Colon (tissue), 2 donors: ENCODE measurements around the gene CPAMD8.

Source experiments
- FAIRE-seq: peaks from 2 replicates; lab custom pipeline; 2012; peaks lifted over from hg19 to GRCh38; lab: Jason Lieb, UNC
- donor health status: control.
- donor health status: control.

CPAMD8 gene

DNA sequence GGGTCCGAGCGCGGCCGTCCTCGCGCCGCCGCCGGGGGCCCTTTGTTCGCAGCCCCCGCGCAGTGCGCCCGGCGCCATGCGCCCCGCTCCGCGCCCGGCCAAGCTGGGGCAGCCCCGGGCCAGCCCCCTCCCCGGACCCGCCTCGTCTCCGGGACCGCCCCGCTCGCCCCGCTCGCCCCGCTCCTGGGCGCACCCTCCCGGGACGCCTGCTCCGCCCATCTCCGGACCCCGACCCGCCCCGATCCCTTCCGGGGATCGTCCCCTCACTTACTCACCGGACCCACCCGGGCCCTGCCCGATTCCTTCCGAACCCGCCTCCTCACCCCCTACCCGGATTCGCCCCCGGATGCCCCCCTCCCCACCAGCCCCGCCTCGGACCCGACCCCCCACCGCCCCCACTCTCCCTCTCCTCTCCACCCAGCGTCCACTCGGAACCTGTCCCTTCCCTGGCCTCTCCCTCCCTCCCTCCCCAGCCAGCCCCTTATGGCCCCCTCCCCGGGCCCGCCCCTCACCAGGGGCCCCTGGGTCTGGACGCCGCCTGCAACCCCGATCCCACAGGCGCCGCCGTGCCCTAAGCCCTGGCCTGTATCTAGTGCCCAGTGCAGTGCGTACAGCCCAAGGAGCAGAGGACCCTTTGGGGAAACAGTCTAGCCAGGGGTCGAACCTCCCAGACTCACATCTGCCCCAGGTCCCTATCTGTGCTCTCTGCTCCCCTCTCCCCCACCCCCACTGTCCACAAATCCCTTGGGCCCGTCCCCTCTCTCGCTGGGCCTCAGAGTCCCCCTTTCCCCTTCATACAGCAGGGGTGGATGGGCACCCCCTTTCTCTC lies at the start of gene CPAMD8:
TSS of gene CPAMD8 (minus strand) at position 105 of the 829 bp plus-strand sequence. CDS start 168 bp downstream, outside the sequence.
- no peak for FAIRE-seq

DNA sequence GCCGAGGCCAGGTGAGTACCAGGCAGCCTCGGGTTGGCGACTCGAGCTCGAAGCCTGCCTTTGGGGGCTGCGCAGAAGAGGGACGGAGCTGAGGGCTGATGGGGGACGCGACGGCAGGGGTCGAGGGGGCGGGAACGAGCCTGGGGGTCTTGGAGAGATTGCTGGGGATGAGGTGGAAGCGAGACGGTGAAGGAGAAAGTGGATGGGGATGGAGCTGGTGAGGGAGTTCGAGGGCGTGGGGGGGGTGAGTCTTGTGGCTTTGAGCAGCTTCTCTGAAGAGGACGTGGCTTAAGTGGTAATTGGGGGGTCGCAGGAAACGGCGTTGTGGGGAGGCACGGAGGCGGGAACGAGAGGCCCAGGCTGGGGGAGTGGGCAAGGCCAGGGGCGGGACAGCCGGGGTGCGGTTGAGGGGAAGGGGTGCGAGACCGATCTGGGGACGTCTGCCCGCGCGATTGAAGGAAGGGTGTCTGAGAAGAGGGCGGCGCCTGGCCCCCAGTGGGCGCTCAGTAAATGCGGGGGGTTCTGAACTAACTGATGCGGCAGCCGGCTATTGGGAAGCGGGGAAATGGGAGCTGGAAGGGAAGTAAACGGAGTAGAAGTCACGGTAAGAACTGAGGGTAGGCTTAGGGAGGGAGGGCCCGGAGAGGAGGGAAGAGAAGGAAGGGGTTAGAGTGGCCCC lies 49.4 kb upstream of the CPAMD8 start:
- FAIRE-seq, result no peak

DNA sequence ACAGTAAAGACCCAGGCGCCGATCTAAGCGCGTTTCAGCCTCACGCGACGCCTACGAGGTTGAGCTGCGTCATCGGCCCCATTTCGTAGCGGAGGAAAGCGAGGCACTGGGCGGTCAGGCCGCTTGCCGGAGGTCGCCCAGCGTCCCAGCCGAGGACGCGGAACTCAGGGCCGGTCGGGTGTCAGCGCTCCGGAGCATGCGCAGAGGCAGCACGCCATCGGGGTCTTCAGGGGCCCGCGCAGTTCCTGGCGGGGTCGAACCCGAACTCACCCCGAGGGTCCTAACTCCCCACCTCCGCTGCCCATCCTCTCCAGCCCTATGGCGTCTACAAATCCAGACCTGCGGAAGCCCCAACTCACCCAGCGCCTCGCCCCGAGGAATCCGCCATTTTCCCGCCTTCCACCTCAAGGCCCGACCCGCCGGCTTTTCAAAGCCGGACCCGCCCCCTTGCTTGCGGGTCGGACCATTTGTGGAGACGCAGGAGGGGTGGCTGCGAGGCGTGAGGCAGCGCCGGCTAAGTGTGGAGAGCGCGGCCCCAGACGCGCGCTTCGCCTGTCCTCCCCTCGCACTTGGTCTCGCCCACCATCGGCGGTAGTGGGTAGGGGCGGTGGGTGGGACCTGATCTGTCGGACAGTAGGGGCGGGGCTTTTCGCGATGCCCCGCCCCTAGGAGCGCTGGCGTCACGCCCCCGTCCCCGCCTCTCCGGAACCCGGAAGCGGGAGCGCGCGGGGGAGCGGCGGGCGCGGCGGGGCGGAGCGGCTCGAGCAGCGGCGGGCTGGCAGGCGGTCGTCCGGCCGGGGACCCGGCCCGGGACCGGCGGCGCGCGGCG lies 48.6 kb upstream of the CPAMD8 start, which contains the start of the genes HAUS8 and MYO9B:
TSS of gene HAUS8 (minus strand) at position 418 of the 829 bp plus-strand sequence. CDS start at position 388, 30 bp downstream.
TSS of gene MYO9B (plus strand) at position 743 of the 829 bp plus-strand sequence. CDS start 25,941 bp downstream, outside the sequence.
- FAIRE-seq, result no peak

DNA sequence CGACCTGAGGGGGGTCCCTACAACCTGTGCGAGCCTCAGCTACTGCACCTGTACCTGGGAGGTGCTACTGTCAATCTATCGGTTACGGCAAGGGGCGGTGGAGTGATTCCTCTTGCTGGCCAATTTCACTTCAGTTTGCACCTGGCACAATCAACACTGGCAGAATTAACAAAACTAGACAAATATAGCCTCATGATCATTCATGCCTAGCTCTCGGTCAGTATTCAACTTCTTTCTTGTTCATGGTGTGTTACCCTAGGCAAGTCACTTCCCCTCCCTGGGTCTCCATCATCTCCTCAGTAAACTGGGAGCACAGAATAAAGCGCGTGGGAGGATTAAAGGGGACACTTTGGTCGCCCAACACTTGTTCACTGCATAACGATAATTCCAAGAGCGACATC lies 48.0 kb upstream of the CPAMD8 start:
- FAIRE-seq, result no peak

DNA sequence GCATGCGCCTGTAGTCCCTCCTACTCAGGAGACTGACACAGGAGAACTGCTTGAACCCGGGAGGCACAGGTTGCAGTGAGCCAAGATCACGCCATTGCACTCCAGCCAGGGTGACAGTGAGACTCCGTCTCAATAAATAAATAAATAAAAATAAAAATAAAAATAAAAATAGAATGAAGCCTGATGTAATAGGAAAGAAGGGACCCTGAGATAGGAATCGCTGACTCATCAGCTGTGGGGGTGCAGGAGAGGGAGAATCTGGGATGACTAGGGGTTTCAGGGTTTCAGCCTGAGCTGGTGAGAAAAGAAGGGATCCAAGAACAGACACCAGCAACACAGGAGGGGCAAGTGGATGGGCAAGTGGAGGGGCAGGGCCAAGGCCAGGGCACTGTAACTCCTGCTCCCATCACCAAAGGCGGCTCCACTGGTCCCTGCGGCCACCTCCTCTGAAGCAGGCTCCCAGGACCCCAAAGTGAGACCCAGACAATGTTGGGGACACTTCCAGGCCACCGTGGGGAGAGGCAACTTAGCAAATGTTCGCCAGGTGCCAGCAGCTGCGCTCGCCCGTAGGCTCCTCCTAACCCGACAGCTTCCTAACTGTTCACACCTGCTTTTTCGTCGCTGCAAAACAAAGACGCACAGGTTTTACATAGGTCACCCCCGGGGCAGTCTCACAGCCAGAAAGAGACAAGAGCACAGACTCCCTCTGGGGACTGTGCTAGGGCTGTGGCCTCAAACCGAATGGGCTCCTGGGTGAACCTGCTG lies 47.4 kb upstream of the CPAMD8 start:
- no peak for FAIRE-seq

DNA sequence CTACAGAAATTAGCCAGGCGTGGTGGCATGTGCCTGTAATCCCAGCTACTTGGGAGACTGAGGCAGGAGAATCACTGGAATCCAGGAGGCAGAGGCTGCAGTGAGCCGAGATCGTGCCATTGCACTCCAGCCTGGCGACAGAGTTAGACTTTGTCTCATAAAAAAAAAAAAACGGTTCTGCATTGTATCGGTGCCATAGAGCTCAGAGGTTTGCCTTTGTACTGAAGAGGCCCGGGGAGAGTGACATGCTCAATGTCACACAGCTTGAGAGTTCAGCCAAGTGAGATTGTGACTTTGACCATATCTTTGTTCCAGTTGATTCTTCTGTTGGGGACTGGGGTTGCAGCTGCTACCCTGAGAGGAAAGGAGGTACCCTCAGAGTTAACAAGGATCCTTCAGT lies 44.3 kb upstream of the CPAMD8 start:
- no peak for FAIRE-seq

DNA sequence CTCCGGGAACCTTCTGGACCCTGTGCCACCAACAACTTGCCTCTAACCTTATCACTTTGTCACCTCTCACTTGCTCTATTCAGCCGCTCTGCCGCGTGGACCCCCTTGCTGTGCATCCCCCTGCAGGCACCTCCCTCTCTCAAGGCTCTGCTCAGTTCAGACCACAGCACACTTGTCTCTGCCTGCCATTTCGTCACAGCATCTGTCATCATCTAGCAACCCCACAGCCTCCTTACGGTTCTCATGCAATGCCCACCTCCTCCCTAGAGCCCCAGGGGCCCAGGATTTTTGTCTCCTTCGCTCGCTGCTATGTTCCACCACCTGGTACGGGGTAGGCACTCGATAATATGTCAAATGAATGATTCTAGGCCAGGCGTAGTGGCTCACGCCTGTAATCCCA lies 43.8 kb upstream of the CPAMD8 start:
- no peak for FAIRE-seq

DNA sequence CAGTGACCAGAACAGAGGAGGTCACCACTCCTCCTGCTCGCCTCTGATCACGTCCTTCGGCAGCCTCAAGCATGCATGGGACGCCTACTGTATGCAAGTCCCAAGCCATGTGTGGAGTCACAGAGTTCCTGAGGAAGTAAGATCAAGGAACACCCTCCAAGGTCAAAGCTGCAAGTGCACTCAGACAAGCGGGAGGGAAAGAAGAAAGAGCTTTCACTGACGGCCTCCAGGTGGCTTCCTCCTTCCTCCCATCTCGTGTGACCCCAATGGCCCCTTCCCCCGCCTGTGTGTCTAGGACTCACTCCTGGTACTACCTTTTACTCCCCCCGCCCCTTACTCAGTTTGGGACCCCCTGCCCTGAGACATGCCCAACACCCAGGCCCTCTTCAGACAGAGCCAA lies 42.6 kb upstream of the CPAMD8 start:
- FAIRE-seq, result no peak

DNA sequence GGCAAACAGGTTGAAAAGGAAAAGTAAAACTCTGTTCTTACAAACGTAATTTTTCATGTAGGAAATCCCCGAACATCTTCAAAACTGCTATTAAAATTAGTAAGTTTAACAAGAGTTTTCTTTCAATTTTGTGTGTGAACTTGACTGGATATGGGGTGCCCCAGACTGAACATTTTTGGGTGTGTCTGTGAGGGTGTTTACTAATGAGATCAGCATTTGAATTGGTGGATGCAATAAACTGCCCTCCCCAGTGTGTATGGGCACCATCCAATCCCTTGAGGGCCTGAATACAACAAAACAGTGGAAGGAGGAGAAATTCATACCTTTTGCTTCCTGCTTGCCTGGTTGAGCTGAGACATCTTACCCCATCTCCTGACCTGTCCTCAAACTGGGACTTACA lies 36.8 kb upstream of the CPAMD8 start:
- no peak for FAIRE-seq

DNA sequence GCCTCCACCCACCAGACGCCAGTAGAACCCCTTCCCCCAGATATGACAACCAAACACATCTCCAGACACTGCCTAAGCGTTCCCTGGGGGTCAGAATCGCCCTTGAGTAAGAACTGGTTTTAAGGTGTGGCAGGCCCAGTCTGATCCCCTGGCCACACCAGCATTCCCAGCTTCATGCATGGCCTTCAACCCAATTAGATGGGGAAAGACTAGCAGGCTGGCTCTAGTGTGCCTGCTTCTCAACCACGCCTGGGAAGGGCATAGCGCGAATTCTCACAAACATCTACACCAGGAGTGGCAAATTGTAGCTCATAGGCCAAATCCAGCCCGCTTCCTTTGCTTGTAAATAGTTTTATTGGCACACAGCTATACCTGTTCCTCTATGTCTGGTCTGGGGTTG lies 35.1 kb upstream of the CPAMD8 start:
- FAIRE-seq, result no peak

DNA sequence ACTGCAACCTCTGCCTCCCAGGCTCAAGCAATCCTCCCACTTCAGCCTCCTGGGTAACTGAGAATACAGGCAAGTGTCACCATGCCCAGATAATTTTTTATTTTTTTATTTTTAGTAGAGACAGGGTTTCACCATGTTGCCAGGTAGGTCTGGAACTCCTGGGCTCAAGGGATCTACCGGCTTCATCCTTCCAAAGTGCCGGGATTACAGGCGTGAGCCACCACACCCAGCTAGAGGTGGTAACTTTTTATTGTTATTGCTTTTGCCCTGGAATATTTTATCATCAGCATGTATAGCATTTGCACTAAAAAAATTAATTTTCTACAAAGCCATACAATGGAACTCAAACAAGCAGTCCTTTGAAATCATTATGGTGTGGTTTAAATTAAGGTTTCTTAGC lies 34.6 kb upstream of the CPAMD8 start:
- no peak for FAIRE-seq

DNA sequence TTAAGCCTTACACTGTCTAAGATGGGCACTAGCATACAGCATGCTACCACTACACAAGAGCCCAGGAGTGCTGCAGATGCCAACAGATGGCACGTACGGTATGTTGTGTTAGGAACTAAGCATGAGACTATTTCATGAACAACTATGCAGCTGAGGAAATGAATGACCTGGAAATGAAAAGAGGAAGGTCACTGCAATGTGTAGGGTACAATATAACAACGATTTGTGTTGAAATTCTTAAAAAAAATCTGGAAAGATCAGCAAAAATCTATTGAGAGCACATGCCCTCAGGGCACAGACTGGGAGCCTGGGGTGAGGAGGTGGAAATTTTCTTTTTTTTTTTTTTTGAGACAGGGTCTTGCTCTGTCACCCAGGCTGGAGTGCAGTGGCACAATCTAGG lies 34.2 kb upstream of the CPAMD8 start:
- FAIRE-seq, result no peak

DNA sequence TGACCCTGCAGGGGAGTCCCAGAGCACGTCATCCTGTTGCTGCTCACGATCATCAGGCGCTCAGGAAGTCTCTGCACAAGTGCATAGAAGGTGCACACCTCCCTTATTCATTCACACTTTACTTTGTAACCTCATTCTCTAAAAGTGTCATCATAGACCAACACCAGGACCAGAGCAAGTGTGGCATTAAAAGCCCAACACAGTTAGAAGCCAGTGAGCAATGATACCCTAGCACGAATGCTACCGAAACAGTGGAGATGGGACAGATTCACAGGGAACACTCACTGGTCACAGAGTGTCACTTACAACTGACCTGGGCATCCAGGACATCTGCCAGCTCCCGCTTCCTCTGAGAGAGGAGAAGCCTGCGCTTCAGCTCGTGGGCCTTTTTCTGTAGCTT lies 31.6 kb upstream of the CPAMD8 start:
- FAIRE-seq, result no peak

DNA sequence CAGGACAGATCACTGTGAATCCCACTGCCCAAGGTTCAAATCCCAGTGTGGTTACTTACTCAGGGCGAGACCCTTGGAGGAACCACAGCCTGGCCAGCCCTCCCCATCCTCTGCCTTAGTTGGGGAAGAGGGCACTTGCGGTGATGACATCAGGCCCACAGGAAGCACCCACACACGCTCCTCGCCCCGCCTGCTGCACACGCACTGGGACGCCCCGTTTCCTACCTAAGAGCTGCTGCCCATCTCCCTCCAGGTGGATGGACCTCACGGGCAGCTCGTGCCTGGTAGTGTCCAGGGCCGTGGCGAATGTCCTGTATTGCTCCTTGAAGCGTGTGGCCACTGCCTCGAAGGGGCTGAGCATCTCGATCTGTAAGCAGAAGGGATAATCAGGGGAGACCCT lies 29.0 kb upstream of the CPAMD8 start:
- no peak for FAIRE-seq

DNA sequence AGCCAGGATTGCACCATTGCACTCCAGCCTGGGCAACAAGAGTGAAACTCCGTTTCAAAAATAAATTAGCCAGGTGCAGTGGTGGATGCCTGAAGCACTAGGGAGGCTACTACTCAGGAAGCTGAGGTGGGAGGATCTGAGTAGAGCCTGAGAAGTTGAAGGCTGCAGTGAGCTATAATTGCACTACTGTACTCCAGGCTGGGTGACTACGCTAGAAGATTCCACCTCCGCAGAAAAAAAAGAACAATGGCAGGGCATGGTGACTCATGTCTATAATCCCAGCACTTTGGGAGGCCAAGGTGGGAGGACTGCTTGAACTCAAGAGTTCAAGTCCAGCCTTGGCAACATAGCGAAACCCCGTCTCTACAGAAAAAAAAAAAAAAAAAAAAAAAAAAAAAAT lies 28.1 kb upstream of the CPAMD8 start:
- no peak for FAIRE-seq

DNA sequence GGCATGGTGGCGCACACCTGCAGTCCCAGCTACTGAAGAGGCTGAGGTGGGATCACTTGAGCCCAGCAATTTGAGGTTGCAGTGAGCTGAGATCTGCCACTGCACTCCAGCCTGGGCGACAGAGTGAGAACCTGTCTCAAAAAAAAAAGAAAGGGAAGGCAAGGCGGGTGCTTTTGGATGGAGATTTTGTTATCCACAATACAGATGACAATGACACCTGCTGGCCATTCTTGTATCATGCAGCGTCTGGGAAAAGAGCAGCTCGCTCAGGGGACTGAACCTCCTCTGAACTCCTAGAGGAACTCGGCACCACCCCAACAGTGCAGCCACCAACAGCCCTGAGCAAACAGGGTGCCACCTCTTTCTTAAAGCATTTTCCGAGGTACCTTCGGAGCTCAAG lies 25.8 kb upstream of the CPAMD8 start:
- FAIRE-seq, result no peak

DNA sequence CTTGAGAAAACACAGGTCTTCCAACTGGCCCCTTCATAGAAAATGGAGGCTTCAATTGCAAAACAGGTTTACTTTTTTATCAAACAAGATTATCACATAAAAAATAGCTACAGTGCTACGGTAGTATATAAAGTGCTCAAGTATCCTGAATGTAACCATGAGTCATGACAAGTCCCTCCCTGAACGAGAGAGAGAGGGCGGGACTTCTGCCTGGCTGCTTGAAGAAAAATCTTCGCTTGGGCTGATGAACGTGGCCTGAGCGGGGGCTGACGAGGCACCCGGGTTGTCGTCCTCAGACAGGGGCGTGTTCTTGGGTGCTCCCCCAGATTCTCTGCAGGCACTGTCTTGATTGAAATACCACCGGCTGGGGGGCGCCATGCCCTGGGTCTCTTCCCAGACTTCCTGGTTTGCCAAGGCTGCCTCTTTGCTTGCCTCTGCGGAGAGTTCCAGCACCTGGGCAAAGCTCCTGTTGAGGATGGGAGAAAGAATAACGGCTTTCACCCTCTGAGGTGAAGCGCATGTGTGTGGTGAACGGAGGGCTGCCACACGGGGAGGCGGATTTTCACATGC lies 23.2 kb upstream of the CPAMD8 start:
- no peak for FAIRE-seq

DNA sequence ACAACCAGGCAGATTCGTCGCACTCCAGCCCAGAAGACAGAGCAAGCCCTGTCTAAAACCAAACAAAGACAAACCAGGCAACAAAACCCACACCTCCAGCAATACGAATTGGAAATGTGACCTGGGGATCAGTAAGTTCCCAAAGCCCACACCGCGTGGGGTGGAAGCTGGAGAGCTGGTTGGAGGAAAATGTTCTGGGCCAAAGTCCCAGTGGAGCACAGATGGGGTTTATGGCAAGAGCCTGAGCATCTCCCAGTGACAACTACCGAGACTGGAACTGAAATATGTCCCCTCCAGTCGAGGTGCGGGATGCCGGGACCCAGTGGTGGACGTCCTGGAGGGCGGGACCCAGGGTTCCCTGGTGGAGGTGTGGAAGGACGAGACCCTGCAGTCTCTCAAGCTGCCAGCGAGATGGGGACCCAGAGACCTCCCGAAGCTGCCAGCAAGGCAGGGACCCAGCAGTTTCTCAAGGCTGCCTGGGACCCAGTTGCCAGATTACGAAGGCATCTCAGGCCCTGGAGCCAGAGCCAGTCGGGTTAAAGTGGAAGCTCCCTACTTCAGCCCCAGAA lies 22.4 kb upstream of the CPAMD8 start:
- no peak for FAIRE-seq

DNA sequence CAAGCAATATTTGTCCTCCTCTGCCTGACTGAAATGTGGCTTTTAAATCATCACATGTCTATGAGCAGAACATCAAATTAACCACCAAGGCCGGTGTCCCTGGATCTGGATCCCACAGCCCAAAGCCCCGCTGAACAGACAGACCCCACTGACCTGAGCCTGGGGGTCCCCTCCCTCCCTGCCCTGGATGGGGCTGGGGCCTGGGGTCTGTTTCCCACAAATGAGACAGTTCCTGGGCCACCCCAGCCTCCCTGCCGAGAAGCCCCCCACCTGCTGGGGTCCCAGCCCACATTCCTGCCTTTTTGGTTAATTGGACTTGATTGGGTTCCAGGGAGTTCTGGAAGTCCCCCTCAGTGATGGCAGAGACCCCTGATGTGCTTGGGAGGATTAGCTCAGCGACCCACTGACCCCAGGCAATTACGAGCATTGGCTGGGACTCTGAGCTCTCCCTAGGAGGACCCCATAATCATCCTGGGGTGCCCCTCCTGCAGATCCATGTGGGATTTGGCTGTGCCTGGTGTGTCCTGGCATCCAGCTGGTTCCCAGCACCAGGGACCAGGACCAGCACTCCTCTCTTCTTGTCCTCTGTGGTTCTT lies 19.4 kb upstream of the CPAMD8 start:
- FAIRE-seq, result no peak

DNA sequence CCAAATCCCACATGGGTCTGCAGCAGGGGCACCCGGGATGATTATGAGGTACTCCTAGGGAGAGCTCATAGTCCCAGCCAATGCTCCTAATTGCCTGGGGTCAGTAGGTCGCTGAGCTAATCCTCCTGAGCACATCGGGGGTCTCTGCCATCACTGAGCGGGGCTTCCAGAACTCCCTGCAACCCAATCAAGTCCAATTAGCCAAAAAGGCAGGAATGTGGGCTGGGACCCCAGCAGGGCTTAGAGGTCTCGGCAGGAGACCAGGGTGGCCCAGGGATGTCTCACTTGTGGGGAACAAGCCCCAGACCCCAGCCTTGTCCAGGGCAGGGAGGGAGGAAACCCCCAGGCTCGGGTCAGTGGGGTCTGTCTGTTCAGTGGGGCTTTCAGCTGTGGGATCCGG lies 17.1 kb upstream of the CPAMD8 start:
- no peak for FAIRE-seq

DNA sequence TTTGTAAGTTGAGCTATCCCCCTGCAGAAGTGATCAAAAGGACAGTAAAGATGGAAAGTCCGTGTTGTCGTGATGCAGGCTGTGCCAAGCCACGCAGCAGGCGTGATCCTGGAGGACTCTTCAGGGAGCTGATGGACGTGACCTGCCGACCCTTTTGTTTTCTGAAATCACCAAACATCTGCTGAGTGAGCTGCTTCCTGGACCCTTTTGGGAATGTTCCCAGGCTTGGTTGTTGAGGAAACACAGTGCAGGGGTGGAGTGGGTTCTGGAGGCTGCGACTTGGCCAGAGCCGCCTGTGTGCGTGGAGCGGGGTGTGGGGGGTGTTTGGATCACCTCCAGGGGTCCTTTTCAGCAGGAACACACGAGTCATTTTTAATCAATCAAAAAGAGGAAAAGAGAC lies 15.4 kb upstream of the CPAMD8 start:
- no peak for FAIRE-seq
